ENCODE data around the gene MICAL1. TPM values are rescaled to one million over a fixed set of nuclear protein-coding genes. Genes with fewer than 3 reads are reported as not detected.

MICAL1 gene
- polyA plus RNA-seq, 4 donors: 48.0 to 316 (median 181) TPM

DNA sequence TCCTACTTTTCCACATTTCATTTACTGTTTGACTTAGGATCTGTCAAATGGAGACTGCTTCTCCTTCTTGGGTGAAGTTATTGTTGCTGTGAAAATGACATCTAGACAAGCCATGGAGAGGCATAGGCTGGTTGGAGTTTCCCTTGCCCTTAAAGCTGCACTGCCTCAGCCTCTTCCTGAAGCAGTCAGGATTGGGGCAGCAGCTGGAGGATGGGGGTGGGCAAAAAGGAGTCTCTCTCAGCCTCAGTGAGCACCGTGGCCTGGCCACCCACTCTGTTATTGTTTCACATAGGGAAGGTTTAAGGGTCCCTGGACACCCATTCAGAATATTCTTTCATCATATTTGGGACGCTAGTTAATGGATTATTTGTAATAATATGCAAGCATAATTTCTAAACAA is 35.1 kb upstream of the MICAL1 start:
- Histone ChIP-seq H3K27ac (ENCODE audit: low read depth in 1 of 3, low read length in 2 of 3) (peak overlapping the region in 1 of 3 donors; percentile 8), H3K9me3 (ENCODE audit: control insufficient read depth in 2 of 2, insufficient read depth in 1 of 2, low read depth in 1 of 2, low read length in 1 of 2) (no peaks in the 10 kb centered on the region), H3K36me3 (ENCODE audit: control insufficient read depth in 3 of 3, insufficient read depth in 2 of 3, low read depth in 1 of 3, low read length in 3 of 3) (no peaks in the 10 kb centered on the region), H3K27me3 (ENCODE audit: control insufficient read depth in 3 of 3, insufficient read depth in 3 of 3, low read length in 3 of 3) (no peaks in the 10 kb centered on the region), H3K4me3 (ENCODE audit: low read depth in 1 of 3, low read length in 3 of 3) (no peak overlapping the region), H3K4me1 (ENCODE audit: control insufficient read depth in 3 of 3, insufficient read depth in 2 of 3, low read depth in 1 of 3, low read length in 2 of 3) (no peaks in the 10 kb centered on the region)
- WGBS, 3 donors: 68 to 79% (median 74%) methylated on average over 2 of the region's 2 CpGs
- FAIRE-seq (no peak), DNase-seq (no peak)

GRCh38 chr6:109488001-109488400 is 32.4 kb upstream of the MICAL1 start:
- H3K4me3 ChIP-seq (ENCODE audit: low read depth in 1 of 3, low read length in 3 of 3): no peak overlapping the region
- no peak for FAIRE-seq
- H3K4me1 ChIP-seq (ENCODE audit: control insufficient read depth in 3 of 3, insufficient read depth in 2 of 3, low read depth in 1 of 3, low read length in 2 of 3): peaks cover 0 to 4% (median 0%) of the 10 kb centered on the region in 3 donors
- no peaks in the 10 kb centered on the region for H3K9me3 ChIP-seq (ENCODE audit: control insufficient read depth in 2 of 2, insufficient read depth in 1 of 2, low read depth in 1 of 2, low read length in 1 of 2)
- H3K27ac ChIP-seq (ENCODE audit: low read depth in 1 of 3, low read length in 2 of 3): no peak overlapping the region
- no peaks in the 10 kb centered on the region for H3K36me3 ChIP-seq (ENCODE audit: control insufficient read depth in 3 of 3, insufficient read depth in 2 of 3, low read depth in 1 of 3, low read length in 3 of 3)
- no peak for DNase-seq
- H3K27me3 ChIP-seq (ENCODE audit: control insufficient read depth in 3 of 3, insufficient read depth in 3 of 3, low read length in 3 of 3): no peaks in the 10 kb centered on the region

- H3K4me3 ChIP-seq (ENCODE audit: low read depth in 1 of 3, low read length in 3 of 3): no peak overlapping the region
- 56 to 71% (median 59%) methylated on average over 1 of the region's 1 CpG for WGBS, 3 donors
- FAIRE-seq: no peak
These were observed 30.5 kb upstream of the MICAL1 start for GRCh38 chr6:109486068-109486467.

GRCh38 chr6:109485266-109485935 is 29.8 kb upstream of the MICAL1 start:
- H3K27ac ChIP-seq (ENCODE audit: low read depth in 1 of 3, low read length in 2 of 3): peak overlapping the region in 1 of 3 donors; percentile 6
- no peaks in the 10 kb centered on the region for H3K9me3 ChIP-seq (ENCODE audit: control insufficient read depth in 2 of 2, insufficient read depth in 1 of 2, low read depth in 1 of 2, low read length in 1 of 2)
- peaks cover 9 to 21% (median 18%) of the 10 kb centered on the region in 3 donors for H3K4me1 ChIP-seq (ENCODE audit: control insufficient read depth in 3 of 3, insufficient read depth in 2 of 3, low read depth in 1 of 3, low read length in 2 of 3)
- no peaks in the 10 kb centered on the region for H3K27me3 ChIP-seq (ENCODE audit: control insufficient read depth in 3 of 3, insufficient read depth in 3 of 3, low read length in 3 of 3)
- 80 to 88% (median 86%) methylated on average over 3 of the region's 3 CpGs for WGBS, 3 donors
- H3K36me3 ChIP-seq (ENCODE audit: control insufficient read depth in 3 of 3, insufficient read depth in 2 of 3, low read depth in 1 of 3, low read length in 3 of 3): peaks cover 3 to 6% (median 4%) of the 10 kb centered on the region in 3 donors
- FAIRE-seq: no peak
- DNase-seq: no peak
- H3K4me3 ChIP-seq (ENCODE audit: low read depth in 1 of 3, low read length in 3 of 3): no peak overlapping the region

More at GRCh38 chr6:109486068-109486467, 30.5 kb upstream of the MICAL1 start:
- H3K9me3 ChIP-seq (ENCODE audit: control insufficient read depth in 2 of 2, insufficient read depth in 1 of 2, low read depth in 1 of 2, low read length in 1 of 2): no peaks in the 10 kb centered on the region
- H3K4me1 ChIP-seq (ENCODE audit: control insufficient read depth in 3 of 3, insufficient read depth in 2 of 3, low read depth in 1 of 3, low read length in 2 of 3): peaks cover 4 to 14% (median 11%) of the 10 kb centered on the region in 3 donors
- peak overlapping the region in 1 of 3 donors; percentile 6 for H3K27ac ChIP-seq (ENCODE audit: low read depth in 1 of 3, low read length in 2 of 3)
- H3K27me3 ChIP-seq (ENCODE audit: control insufficient read depth in 3 of 3, insufficient read depth in 3 of 3, low read length in 3 of 3): no peaks in the 10 kb centered on the region
- peaks cover 0 to 3% (median 0%) of the 10 kb centered on the region in 3 donors for H3K36me3 ChIP-seq (ENCODE audit: control insufficient read depth in 3 of 3, insufficient read depth in 2 of 3, low read depth in 1 of 3, low read length in 3 of 3)
- peak; percentile 47 to 56 for DNase-seq

DNA sequence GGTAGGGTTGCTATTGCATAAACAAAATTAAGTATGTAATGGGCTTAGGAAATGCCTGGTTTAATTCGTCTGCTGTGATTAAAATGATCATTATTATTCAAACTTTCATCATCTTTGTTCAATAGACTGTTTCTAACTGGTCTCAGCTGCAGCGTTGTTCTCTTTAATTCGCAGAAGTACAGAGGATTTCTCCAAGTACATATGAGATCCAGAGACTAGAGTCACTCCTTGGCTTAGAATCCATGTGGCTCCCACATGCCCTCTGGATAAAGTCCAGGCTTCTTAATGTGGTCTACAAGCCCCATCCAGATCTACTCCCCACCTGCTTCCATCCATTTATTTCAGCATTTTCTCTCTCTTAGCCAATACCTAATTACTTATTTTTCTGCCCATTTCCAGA is 28.6 kb upstream of the MICAL1 start:
- H3K27me3 ChIP-seq (ENCODE audit: control insufficient read depth in 3 of 3, insufficient read depth in 3 of 3, low read length in 3 of 3): no peaks in the 10 kb centered on the region
- H3K9me3 ChIP-seq (ENCODE audit: control insufficient read depth in 2 of 2, insufficient read depth in 1 of 2, low read depth in 1 of 2, low read length in 1 of 2): no peaks in the 10 kb centered on the region
- H3K27ac ChIP-seq (ENCODE audit: low read depth in 1 of 3, low read length in 2 of 3): no peak overlapping the region
- DNase-seq (no peak), FAIRE-seq (no peak)
- H3K4me1 ChIP-seq (ENCODE audit: control insufficient read depth in 3 of 3, insufficient read depth in 2 of 3, low read depth in 1 of 3, low read length in 2 of 3): peaks cover 13 to 26% (median 24%) of the 10 kb centered on the region in 3 donors
- peaks cover 3 to 6% (median 4%) of the 10 kb centered on the region in 3 donors for H3K36me3 ChIP-seq (ENCODE audit: control insufficient read depth in 3 of 3, insufficient read depth in 2 of 3, low read depth in 1 of 3, low read length in 3 of 3)
- 53 to 67% (median 58%) methylated on average over 3 of the region's 3 CpGs for WGBS, 3 donors
- H3K4me3 ChIP-seq (ENCODE audit: low read depth in 1 of 3, low read length in 3 of 3): no peak overlapping the region

DNA sequence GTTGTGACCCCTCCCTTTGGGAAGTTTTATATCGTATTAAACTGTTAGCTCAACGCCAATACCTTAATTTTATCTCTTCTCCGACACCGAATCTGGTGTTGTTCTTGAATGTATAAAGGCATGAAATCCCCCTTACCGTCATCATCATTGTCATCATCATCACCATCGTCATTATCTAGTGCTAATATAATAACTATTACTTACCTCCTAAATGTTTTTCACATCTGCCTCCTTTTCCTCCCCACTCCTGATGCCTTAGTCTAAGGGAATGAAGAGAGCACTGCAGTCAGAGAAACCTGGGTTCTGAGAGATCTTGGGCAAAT is 28.1 kb upstream of the MICAL1 start:
- DNase-seq (no peak), FAIRE-seq (no peak)
- Histone ChIP-seq H3K36me3 (ENCODE audit: control insufficient read depth in 3 of 3, insufficient read depth in 2 of 3, low read depth in 1 of 3, low read length in 3 of 3) (peaks cover 3 to 6% (median 4%) of the 10 kb centered on the region in 3 donors), H3K4me1 (ENCODE audit: control insufficient read depth in 3 of 3, insufficient read depth in 2 of 3, low read depth in 1 of 3, low read length in 2 of 3) (peaks cover 13 to 27% (median 24%) of the 10 kb centered on the region in 3 donors), H3K9me3 (ENCODE audit: control insufficient read depth in 2 of 2, insufficient read depth in 1 of 2, low read depth in 1 of 2, low read length in 1 of 2) (no peaks in the 10 kb centered on the region), H3K4me3 (ENCODE audit: low read depth in 1 of 3, low read length in 3 of 3) (peak overlapping the region; percentile 7 to 48 (median 29)), H3K27ac (ENCODE audit: low read depth in 1 of 3, low read length in 2 of 3) (peak overlapping the region in 2 of 3 donors; percentile 51 to 61), H3K27me3 (ENCODE audit: control insufficient read depth in 3 of 3, insufficient read depth in 3 of 3, low read length in 3 of 3) (no peaks in the 10 kb centered on the region)
- 0 to 4% (median 0%) methylated on average over 6 of the region's 6 CpGs for WGBS, 3 donors

DNA sequence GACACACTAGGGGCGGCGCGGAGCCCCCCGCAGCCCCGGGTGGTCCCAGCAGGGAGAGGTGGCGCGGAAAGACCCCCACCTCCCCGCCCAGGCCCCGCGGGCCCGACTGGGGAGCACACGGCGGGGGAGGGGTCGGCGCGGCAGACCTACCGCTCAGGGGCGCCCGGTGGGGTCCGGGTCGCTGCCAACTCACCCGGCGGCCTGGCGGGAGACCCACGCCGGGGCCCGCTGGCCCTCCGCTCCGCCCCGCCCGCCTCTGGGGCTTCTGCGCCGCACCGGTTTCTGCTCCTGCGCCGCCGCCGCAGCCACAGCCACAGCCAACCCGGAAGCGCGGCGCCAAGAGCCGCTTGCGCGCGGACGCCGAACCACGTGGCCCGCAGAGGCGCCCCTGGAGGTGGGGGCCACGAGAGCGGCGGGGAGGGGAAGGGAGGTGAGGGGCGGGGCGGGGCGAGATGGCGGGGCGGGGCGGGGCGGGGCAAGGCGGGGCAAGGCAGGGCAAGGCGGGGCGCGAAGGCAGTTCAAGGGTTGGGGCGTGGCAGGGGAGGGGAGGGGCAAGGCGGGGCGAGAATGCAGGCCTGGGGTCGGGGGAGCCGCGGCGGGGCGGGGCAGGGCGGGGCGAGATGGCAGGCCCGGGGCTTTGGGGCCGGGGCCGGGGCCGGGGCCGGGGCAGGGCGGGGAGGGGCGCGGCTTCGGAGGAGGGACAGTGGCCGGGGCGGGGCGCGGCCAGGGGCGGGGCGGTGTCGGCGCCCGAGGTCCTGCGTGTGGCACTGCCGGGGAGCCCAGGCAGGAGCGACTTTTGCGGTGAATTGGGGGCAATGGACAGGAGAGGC is 27.5 kb upstream of the MICAL1 start, which contains the start of gene ZBTB24:
Gene ZBTB24 (minus strand): TSS at position 315 of the 830 bp plus-strand sequence. CDS start 1,193 bp downstream, outside the sequence.
- H3K9me3 ChIP-seq (ENCODE audit: control insufficient read depth in 2 of 2, insufficient read depth in 1 of 2, low read depth in 1 of 2, low read length in 1 of 2): no peaks in the 10 kb centered on the region
- DNase-seq (peak; percentile 91 to 94), FAIRE-seq (no peak)
- no peaks in the 10 kb centered on the region for H3K27me3 ChIP-seq (ENCODE audit: control insufficient read depth in 3 of 3, insufficient read depth in 3 of 3, low read length in 3 of 3)
- H3K4me3 ChIP-seq (ENCODE audit: low read depth in 1 of 3, low read length in 3 of 3): peak within 1 kb of the TSS; percentile 71 to 96 (median 84)
- H3K4me1 ChIP-seq (ENCODE audit: control insufficient read depth in 3 of 3, insufficient read depth in 2 of 3, low read depth in 1 of 3, low read length in 2 of 3): peaks cover 13 to 33% (median 24%) of the 10 kb centered on the region in 3 donors
- WGBS, 3 donors: 0 to 2% (median 1%) methylated on average over 34 to 93 of the region's 97 CpGs
- H3K27ac ChIP-seq (ENCODE audit: low read depth in 1 of 3, low read length in 2 of 3): peak within 1 kb of the TSS; percentile 72 to 84 (median 73)
- peaks cover 3 to 6% (median 4%) of the 10 kb centered on the region in 3 donors for H3K36me3 ChIP-seq (ENCODE audit: control insufficient read depth in 3 of 3, insufficient read depth in 2 of 3, low read depth in 1 of 3, low read length in 3 of 3)

DNA sequence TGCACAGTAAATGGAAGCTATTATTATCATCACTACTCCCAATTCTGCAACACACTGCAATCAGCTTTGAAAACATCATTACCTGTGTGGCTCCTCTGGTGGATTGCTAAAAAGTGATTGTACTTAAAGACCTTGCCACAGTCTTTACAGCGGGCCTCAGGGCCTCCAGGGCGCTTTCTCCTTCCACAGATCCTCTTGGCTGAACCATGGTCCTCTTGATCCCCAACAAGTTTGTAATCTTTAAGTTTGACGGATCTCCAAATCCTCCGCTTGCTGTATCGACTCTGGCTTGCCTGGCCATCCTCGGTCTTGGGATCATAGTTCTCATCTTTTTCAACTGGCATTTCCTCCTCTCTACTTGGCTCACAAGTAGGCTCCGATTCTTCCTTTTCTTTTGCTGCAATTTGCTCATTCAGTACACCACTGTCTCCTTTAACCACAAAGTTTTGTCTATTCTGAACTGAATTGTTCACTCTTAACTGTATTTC is 25.5 kb upstream of the MICAL1 start:
- Histone ChIP-seq H3K27ac (ENCODE audit: low read depth in 1 of 3, low read length in 2 of 3) (no peak overlapping the region), H3K4me3 (ENCODE audit: low read depth in 1 of 3, low read length in 3 of 3) (no peak overlapping the region), H3K9me3 (ENCODE audit: control insufficient read depth in 2 of 2, insufficient read depth in 1 of 2, low read depth in 1 of 2, low read length in 1 of 2) (no peaks in the 10 kb centered on the region), H3K4me1 (ENCODE audit: control insufficient read depth in 3 of 3, insufficient read depth in 2 of 3, low read depth in 1 of 3, low read length in 2 of 3) (peaks cover 19 to 40% (median 24%) of the 10 kb centered on the region in 3 donors), H3K27me3 (ENCODE audit: control insufficient read depth in 3 of 3, insufficient read depth in 3 of 3, low read length in 3 of 3) (no peaks in the 10 kb centered on the region), H3K36me3 (ENCODE audit: control insufficient read depth in 3 of 3, insufficient read depth in 2 of 3, low read depth in 1 of 3, low read length in 3 of 3) (peaks cover 5 to 18% (median 9%) of the 10 kb centered on the region in 3 donors)
- DNase-seq (no peak), FAIRE-seq (no peak)
- WGBS, 3 donors: 85 to 90% (median 86%) methylated on average over 7 of the region's 7 CpGs

All from small intestine (tissue), 7 donors.